NB4 (cell line): ENCODE measurements around the gene SLC46A1.

Experiments
- CTCF ChIP-seq: IDR thresholded peaks from one replicate; pipeline ENCODE4 v1.5.1; 2012; ENCODE audit warnings: low read depth, low read length
- MAX ChIP-seq: IDR thresholded peaks from 2 replicates; pipeline ENCODE4 v1.6.1; 2011; ENCODE audit warnings: low read depth, low read length
- MYC ChIP-seq: IDR thresholded peaks from 2 replicates; pipeline ENCODE4 v1.6.1; 2011; ENCODE audit warnings: low read depth, low read length
- POLR2A ChIP-seq: IDR thresholded peaks from 2 replicates; pipeline ENCODE4 v1.6.1; 2011; ENCODE audit warnings: mild to moderate bottlenecking; ENCODE audit not compliant: insufficient read length; ENCODE audit errors: extremely low read depth

GRCh38 chr17:28425206-28425605 is 19.2 kb upstream of the SLC46A1 start:
- no peak for TF ChIP-seq CTCF
- no peak for TF ChIP-seq POLR2A
- TF ChIP-seq MYC, result no peak
- no peak for TF ChIP-seq MAX
